B cell (primary cell): Measurements from ENCODE around the gene NIPBL.

Source experiments
- CTCF ChIP-seq: fragments of 200-600 bp; IDR thresholded peaks from one replicate; pipeline ENCODE4 v1.8.0; 2022; ENCODE audit warnings: antibody characterized with exemption, mild to moderate bottlenecking
- EZH2 ChIP-seq: IDR thresholded peaks from 2 replicates; pipeline ENCODE4 v1.6.1; 2012; ENCODE audit warnings: borderline replicate concordance, low read depth, mild to moderate bottlenecking, moderate library complexity, low read length; ENCODE audit not compliant: insufficient read depth, poor library complexity, severe bottlenecking

- no peak for TF ChIP-seq CTCF
- TF ChIP-seq EZH2, result no peak
Observed at GRCh38 chr5:36939969-36940858, 63.6 kb downstream of the NIPBL start.
